ENCODE data around the gene C19orf12. TPM values are rescaled to one million over a fixed set of nuclear protein-coding genes. Genes with fewer than 3 reads are reported as not detected.

C19orf12 gene
- total RNA-seq, 1 donor from 2014 or later = 45.8 TPM

- intact Hi-C loops (cut with micrococcal nuclease) = loop anchor here (1.0 to 5.0 kb wide), 5 partner anchors 8 to 453 kb away; partner anchors contain the start of genes POP4 and UQCRFS1
These were observed 49.7 kb downstream of the C19orf12 start, which contains the start of gene PLEKHF1 for GRCh38 chr19:29665215-29665825. TSS of gene PLEKHF1 (plus strand) at chr19:29665461. CDS start at chr19:29673840, 8,379 bp downstream.

GRCh38 chr19:29664753-29665214 lies 50.3 kb downstream of the C19orf12 start:
- intact Hi-C loops (cut with micrococcal nuclease) = loop anchor here (1.0 to 5.0 kb wide), 5 partner anchors 9 to 452 kb away; partner anchors contain the start of genes POP4 and UQCRFS1

- intact Hi-C loops (cut with micrococcal nuclease) = loop anchor here (2.0 kb wide), 2 partner anchors 27 to 41 kb away; no protein-coding TSS in a partner anchor
These were observed 51.0 kb downstream of the C19orf12 start for GRCh38 chr19:29663861-29664752.

GRCh38 chr19:29662604-29663404 lies 52.3 kb downstream of the C19orf12 start:
- intact Hi-C loops (cut with micrococcal nuclease) = no loop called here

- intact Hi-C loops (cut with micrococcal nuclease) = no loop called here
These were observed 52.8 kb downstream of the C19orf12 start for GRCh38 chr19:29662278-29662603.

- intact Hi-C loops (cut with micrococcal nuclease) = no loop called here
These were observed 54.2 kb downstream of the C19orf12 start for GRCh38 chr19:29660835-29661234.

- intact Hi-C loops (cut with micrococcal nuclease) = no loop called here
These were observed 56.7 kb downstream of the C19orf12 start for GRCh38 chr19:29658221-29658991.

GRCh38 chr19:29655648-29656335 lies 59.3 kb downstream of the C19orf12 start:
- intact Hi-C loops (cut with micrococcal nuclease) = no loop called here

- intact Hi-C loops (cut with micrococcal nuclease) = no loop called here
These were observed 61.7 kb downstream of the C19orf12 start for GRCh38 chr19:29653398-29653797.

- intact Hi-C loops (cut with micrococcal nuclease) = no loop called here
These were observed 63.3 kb downstream of the C19orf12 start for GRCh38 chr19:29651622-29652394.

- intact Hi-C loops (cut with micrococcal nuclease) = no loop called here
These were observed 64.2 kb downstream of the C19orf12 start for GRCh38 chr19:29650772-29651387.

Other genes with a start within 250 kb of the C19orf12 start
- not detected in 2 replicates for gene VSTM2B, start 189.3 kb downstream of the C19orf12 start, total RNA-seq
- gene POP4, start 109.0 kb downstream of the C19orf12 start, total RNA-seq = 104 and 110 TPM in 2 replicates
- gene PLEKHF1, start 49.8 kb downstream of the C19orf12 start, total RNA-seq = 37.0 and 37.4 TPM in 2 replicates
- gene CCNE1, start 96.7 kb upstream of the C19orf12 start, total RNA-seq = 37.1 and 38.0 TPM in 2 replicates
- 52.6 and 53.1 TPM in 2 replicates for gene URI1, start 227.0 kb upstream of the C19orf12 start, total RNA-seq

Measured in T-helper 2 cell treated with Interferon-gamma antibody and Interleukin-4, amounts not matched to agents 100 ng/mL and 5 ng/mL, for 36 hours (primary cell).